Fibroblast of villous mesenchyme (primary cell): ENCODE results near the gene NOVA2. TPM values are rescaled to one million over a fixed set of nuclear protein-coding genes. Genes with fewer than 3 reads are reported as not detected.
"Not testable (repeated sequence)": the region's sequence is repeated elsewhere in the genome, so short reads cannot be mapped to it uniquely, and the experiment has no call there.

Experiments
- DNase-seq: peaks from one replicate; pipeline ENCODE4 v3.0.0-alpha.2; 2010; ENCODE audit warnings: low read depth
- H3K4me3 ChIP-seq: 2 replicates; pipeline ENCODE4 v1.5.1; 2011; ENCODE audit warnings: low read depth, mild to moderate bottlenecking, low read length
- total RNA-seq: library from RNA; depleted of rRNA; stranded (reverse); fragments of >200 nt; gene quantifications from 2 replicates; pipeline ENCODE4 v1.2.3, GENCODE V29; 2012
- TF ChIP-seq, protein P1 (sequence below): IDR thresholded peaks from 2 replicates; pipeline ENCODE4 v1.5.1; 2012; ENCODE audit warnings: low read depth, mild to moderate bottlenecking, low read length; ENCODE audit not compliant: insufficient read depth

The NOVA2 gene
- total RNA-seq, 1 donor, result not detected

DNA sequence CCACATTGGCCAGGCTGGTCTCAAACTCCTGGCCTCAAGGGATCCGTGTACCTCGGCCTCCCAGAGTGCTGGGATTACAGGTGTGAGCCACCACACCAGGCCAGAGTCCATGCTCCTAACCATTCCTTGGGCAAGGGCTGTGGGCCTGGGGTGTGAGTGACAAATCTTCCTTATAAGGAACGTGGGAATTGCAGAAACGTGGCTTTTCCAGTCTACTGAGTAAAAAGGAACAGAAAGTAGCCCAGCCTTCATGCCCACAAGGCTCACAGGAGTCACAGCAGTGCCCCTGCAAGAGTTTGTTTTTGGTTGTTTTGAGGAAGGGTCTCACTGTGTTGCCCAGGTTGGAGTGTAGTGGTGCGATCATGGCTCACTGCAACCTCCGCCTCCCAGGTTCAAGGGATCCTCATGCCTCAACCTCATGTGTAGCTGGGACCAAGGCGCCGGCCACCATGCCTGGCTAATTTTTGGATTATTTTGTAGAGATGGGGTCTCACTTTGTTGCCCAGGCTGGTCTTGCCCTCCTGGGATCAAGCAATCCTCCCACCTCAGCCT, 76.3 kb downstream of the NOVA2 start:
- H3K4me3 ChIP-seq, result no peak overlapping the region
- TF ChIP-seq, protein P1, sequence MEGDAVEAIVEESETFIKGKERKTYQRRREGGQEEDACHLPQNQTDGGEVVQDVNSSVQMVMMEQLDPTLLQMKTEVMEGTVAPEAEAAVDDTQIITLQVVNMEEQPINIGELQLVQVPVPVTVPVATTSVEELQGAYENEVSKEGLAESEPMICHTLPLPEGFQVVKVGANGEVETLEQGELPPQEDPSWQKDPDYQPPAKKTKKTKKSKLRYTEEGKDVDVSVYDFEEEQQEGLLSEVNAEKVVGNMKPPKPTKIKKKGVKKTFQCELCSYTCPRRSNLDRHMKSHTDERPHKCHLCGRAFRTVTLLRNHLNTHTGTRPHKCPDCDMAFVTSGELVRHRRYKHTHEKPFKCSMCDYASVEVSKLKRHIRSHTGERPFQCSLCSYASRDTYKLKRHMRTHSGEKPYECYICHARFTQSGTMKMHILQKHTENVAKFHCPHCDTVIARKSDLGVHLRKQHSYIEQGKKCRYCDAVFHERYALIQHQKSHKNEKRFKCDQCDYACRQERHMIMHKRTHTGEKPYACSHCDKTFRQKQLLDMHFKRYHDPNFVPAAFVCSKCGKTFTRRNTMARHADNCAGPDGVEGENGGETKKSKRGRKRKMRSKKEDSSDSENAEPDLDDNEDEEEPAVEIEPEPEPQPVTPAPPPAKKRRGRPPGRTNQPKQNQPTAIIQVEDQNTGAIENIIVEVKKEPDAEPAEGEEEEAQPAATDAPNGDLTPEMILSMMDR, result no peak

DNA sequence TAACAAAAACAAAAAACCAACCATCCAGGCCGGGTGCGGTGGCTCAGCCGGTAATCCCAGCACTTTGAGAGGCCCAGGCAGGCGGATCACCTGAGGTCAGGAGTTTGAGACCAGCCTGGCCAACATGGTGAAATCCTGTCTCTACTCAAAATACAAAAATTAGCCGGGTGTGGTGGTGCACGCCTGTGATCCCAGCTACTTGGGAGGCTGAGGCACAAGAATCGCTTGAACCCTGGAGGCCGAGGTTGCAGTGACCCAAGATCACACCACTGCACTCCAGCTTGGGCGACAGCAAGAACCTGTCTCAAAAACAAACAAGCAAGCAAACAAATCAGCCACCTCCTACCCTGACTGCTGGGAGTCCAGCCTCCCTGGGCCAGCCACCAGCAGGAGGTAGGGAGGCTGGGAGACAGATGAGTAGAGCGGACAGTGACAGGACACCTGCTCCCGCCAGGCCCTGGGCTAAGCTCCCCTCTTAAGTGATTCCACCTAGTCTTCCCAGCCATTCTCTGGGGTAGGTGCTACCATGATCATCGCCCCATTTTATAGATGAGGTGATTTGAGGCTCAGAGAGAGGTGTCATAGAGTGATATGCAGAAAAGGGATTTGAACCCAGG, 77.6 kb downstream of the NOVA2 start:
- H3K4me3 ChIP-seq, DNase-seq: not testable (repeated sequence)

More for the DNA sequence above, 76.3 kb downstream of the NOVA2 start:
- DNase-seq, result no peak

DNA sequence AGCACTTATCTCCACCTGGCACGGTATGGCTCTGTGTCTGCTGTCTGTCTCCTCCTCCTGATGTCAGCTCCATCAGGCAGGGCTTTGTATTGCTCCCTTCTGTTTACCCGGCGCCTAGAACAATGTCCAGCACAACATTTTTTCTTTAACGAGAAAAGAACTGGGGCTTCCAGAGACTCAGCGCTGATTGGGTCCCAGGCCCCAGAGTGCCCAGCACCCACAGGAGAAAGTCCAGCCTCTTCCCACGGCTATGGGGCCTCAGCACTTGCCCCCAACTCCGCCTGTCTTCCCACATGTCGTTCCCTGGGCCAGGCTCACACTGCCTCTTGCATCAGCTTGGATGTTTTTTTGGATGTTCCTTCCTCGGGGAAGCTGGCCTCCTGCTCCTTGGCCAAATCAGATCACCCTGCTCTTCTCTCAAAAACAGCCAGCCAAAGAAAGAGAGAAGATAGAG, 78.1 kb downstream of the NOVA2 start:
- no peak overlapping the region for H3K4me3 ChIP-seq
- TF ChIP-seq, protein P1, result no peak
- DNase-seq, result no peak

DNA sequence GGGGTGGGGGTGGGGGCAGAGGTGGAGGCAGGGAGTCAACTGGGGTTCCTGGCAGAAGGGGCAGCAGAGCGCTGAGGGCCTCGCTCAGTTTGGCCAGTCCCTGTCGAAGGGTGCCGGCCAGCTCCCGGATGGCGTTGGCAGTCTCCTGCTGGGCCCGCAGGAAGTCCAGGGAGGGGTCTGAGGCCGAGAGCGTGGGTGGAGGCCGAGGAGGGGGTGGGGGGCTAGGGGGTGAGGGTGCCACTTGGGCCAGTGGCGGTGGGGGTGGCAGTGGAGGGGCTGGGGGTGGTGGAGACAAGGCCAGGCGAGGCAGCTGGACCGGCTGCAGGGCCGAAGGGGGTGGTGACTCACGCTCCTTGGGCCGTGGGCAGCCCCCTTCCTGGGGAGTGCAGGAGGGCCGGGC, 82.8 kb downstream of the NOVA2 start:
- no peak overlapping the region for H3K4me3 ChIP-seq
- TF ChIP-seq, protein P1, result no peak
- DNase-seq, result no peak

DNA sequence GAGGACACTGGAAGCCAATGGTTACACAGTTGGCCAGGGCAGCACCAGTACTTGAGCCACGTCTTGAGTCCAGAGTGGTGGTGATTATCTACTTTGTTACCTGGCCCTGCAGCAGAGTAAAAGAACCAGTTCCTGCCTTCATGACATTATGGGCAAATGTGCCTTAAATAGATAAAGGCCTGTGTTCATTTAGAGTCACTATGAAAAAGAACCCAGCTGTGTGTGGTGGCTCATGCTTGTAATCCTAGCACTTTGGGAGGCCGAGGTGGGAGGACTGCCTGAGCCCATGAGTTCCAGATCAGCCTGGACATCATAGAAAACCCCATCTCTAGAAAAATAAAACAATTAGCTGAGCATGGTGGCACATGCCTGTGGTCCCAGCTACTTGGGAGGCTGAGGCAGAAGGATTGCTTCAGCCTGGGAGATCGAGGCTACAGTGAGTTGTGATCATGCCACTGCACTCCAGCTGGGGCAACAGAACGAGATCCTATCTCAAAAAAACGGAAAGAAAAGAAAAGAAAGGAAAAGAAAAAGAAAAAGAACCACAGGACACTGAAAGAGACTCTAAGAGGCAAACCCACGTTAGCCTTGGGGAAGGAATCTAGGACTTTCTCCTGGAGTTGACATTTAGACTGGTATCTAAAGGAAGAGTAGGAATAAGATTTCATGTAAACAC, 84.3 kb downstream of the NOVA2 start:
- DNase-seq, result no peak

DNA sequence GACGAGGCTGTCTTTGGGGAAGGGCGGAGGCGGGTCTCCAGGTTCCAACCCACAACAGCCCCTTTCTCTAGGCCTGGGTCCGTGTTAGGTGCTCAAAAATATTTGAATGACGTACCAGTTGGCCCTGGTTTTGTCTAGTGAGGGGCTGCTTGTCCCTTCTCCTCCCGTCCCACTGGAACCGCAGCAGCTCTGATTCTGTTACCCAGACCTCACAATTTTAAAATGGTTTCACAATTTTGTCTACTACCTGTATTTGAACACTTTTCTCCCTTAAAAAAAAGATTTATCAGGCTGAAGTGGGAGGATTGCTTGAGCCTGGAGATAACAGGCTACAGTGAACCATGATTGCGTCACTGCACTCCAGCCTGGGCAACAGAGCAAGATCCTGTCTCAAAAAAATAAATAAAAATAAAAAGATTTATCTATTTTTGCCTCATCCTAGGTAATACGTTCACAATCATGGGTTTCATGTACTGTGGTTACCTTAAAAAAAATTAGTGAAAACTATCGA, 86.4 kb downstream of the NOVA2 start:
- DNase-seq, result peak; percentile 18
- TF ChIP-seq, protein P1, result no peak

More for the DNA sequence above, 84.3 kb downstream of the NOVA2 start:
- H3K4me3 ChIP-seq, result no peak overlapping the region
- TF ChIP-seq, protein P1, result no peak

More for the DNA sequence above, 86.4 kb downstream of the NOVA2 start:
- H3K4me3 ChIP-seq, result peak overlapping the region; percentile 68
